Lower leg skin (tissue), 4 donors: ENCODE measurements around the gene PTPRN2. TPM values are rescaled to one million over a fixed set of nuclear protein-coding genes. Genes with fewer than 3 reads are reported as not detected.

Experiments used
- DNase-seq, 2 donors: peaks; one replicate each; pipeline ENCODE4 v3.0.0-alpha.2; 2019; ENCODE audit warnings: low spot score in 2 of 2
- H3K4me3 ChIP-seq: fragments of 200-600 bp; sonication (generic); 2 replicates; pipeline ENCODE4 v1.5.1; 2017; ENCODE audit warnings: mild to moderate bottlenecking, low read depth; ENCODE audit not compliant: poor library complexity, severe bottlenecking
- CTCF ChIP-seq, 3 donors: fragments of 450-650 bp; IDR thresholded peaks; one replicate each; pipeline ENCODE4 v1.5.1; 2016; ENCODE audit warnings: antibody characterized with exemption in 3 of 3, mild to moderate bottlenecking in 3 of 3, moderate library complexity in 2 of 3
- POLR2A ChIP-seq, 2 donors: fragments of 450-650 bp; IDR thresholded peaks; one replicate each; pipeline ENCODE4 v1.6.1; 2016 to 2017; ENCODE audit warnings: antibody characterized with exemption in 2 of 2, mild to moderate bottlenecking in 1 of 2, moderate library complexity in 1 of 2
- WGBS, 2 donors: methylation state at CpG; one replicate each; pipeline ENCODE4 v1.1.5; 2018; 5-methylcytosine and 5-hydroxymethylcytosine counted together
- intact Hi-C: fragments of 100-400 bp; cut with DNase I; formaldehyde crosslinking; loops from one replicate; pipeline ENCODE4 v1.15.0; 2023; ENCODE audit warnings: low total_unique reads
- total RNA-seq, 4 donors: library from RNA; depleted of rRNA; stranded (reverse); fragments of >200 nt; gene quantifications; one replicate each; pipeline ENCODE4 v1.1.0, GENCODE V29; 2016

Gene PTPRN2
- total RNA-seq, 4 donors from 2014 or later: 0.11 to 1.6 (median 0.92) TPM

- WGBS, 2 donors: 35 to 69% methylated on average over 27 to 41 of the region's 51 CpGs
- intact Hi-C loops: no loop called here
- DNase-seq: no peak
- TF ChIP-seq POLR2A (IDR thresholded peaks at IDR 0.05): no peak
- TF ChIP-seq CTCF (IDR thresholded peaks at IDR 0.05): no peak
- no peak overlapping the region for H3K4me3 ChIP-seq
Observed at GRCh38 chr7:157613575-157614322, 973.9 kb downstream of the PTPRN2 start.

GRCh38 chr7:157612664-157613561 is 974.7 kb downstream of the PTPRN2 start:
- no peak for DNase-seq
- H3K4me3 ChIP-seq: peak overlapping the region; percentile 21
- intact Hi-C loops: no loop called here
- WGBS, 2 donors: 9 to 67% methylated on average over 41 to 55 of the region's 79 CpGs
- TF ChIP-seq CTCF (IDR thresholded peaks at IDR 0.05) (no peak), POLR2A (IDR thresholded peaks at IDR 0.05) (no peak)

- no peak for DNase-seq
- WGBS, 2 donors: 85 to 89% methylated on average over 33 of the region's 33 CpGs
- no peak overlapping the region for H3K4me3 ChIP-seq
- intact Hi-C loops: no loop called here
- no peak for TF ChIP-seq CTCF (IDR thresholded peaks at IDR 0.05)
- TF ChIP-seq POLR2A (IDR thresholded peaks at IDR 0.05): no peak
Observed at GRCh38 chr7:157612009-157612663, 975.5 kb downstream of the PTPRN2 start.

GRCh38 chr7:157611341-157611740 is 976.3 kb downstream of the PTPRN2 start:
- 93 to 96% methylated on average over 18 of the region's 18 CpGs for WGBS, 2 donors
- DNase-seq: no peak

More at GRCh38 chr7:157611341-157611740, 976.3 kb downstream of the PTPRN2 start:
- no peak for TF ChIP-seq CTCF (IDR thresholded peaks at IDR 0.05)
- TF ChIP-seq POLR2A (IDR thresholded peaks at IDR 0.05): no peak
- intact Hi-C loops: no loop called here
- no peak overlapping the region for H3K4me3 ChIP-seq
